Stimulated activated CD4-positive, alpha-beta T cell treated with anti-CD3 and anti-CD28 coated beads, Interleukin-4, amount 100 ng/mL, for 24 hours (primary cell): Measurements from ENCODE around the gene APH1A.
"Not testable (repeated sequence)": the region's sequence is repeated elsewhere in the genome, so short reads cannot be mapped to it uniquely, and the experiment has no call there.

Experiments used
- DNase-seq: peaks from one replicate; pipeline ENCODE4 v3.0.0-alpha.2; 2020

Gene APH1A

GRCh38 chr1:150268705-150269403, at the start of gene APH1A:
Gene APH1A, minus strand, starts transcription at chr1:150269016. Its CDS starts 206 bp downstream, at chr1:150268810.
- peak; percentile 96 for DNase-seq

DNA sequence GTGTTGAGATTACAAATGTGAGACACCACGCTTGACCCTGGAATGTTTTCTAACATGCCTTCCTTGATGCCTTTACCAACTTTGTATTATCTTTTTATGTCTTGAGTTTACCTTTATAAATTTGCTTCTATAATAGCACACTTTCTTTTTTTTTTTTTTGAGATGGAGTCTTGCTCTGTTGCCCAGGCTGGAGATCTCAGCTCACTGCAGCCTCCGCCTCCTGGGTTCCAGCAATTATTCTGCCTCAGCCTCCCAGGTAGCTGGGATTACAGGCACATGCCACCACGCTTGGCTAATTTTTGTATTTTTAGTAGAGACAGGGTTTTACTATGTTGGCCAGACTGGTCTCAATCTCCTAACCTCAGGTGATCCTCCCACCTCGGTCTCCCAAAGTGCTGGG, 45.9 kb upstream of the APH1A start:
- DNase-seq, result not testable (repeated sequence)

- no peak for DNase-seq
Measured at GRCh38 chr1:150311762-150312161, 42.9 kb upstream of the APH1A start.

DNA sequence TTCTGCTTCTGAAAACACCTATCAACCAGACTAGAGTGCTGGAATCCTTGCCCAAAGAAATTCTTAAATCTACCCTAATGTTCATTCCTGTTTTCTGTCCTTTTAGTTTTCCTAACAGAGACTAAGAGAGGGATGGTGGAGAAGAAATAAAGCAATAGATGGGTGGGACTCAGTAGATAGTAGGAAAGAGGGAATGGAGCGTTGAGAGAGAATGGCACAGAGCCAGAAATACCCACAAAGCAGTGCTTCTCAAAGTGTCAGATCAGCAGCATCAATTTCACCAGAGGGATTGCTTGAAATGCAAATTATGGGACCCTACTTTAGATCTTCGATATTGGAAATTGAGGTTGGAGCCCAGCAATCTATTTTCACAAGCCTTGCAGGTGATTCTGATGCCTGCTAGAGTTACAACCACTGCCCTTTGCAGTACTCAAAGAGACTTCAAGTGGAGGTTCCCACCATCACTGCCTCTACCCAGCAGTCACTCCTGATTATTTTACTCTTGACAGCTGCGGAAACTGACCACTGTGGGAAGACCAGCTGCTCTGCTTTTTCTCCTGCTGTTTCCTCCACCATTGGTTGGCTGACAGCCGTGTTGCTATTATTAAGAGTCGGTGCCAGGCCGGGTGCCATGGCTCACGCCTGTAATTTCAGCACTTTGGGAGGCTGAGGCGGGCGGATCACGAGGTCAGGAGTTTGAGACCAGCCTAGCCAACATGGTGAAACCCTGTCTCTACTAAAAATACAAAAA, 41.1 kb upstream of the APH1A start:
- DNase-seq, result no peak

- not testable (repeated sequence) for DNase-seq
Measured at GRCh38 chr1:150308585-150308984, 39.8 kb upstream of the APH1A start.

- no peak for DNase-seq
Measured at GRCh38 chr1:150302902-150303301, 34.1 kb upstream of the APH1A start.

GRCh38 chr1:150302338-150302737, 33.5 kb upstream of the APH1A start:
- no peak for DNase-seq

GRCh38 chr1:150299716-150300115, 30.9 kb upstream of the APH1A start:
- no peak for DNase-seq

- no peak for DNase-seq
Measured at GRCh38 chr1:150295476-150295875, 26.7 kb upstream of the APH1A start.

- DNase-seq, result peak; percentile 91
Measured at GRCh38 chr1:150293433-150294253, 24.8 kb upstream of the APH1A start, which contains the start of gene MRPS21. Gene MRPS21, plus strand, starts transcription at chr1:150293861. Its CDS starts 506 bp downstream, at chr1:150294367.

GRCh38 chr1:150288822-150289221, 20.0 kb upstream of the APH1A start:
- DNase-seq, result no peak

DNA sequence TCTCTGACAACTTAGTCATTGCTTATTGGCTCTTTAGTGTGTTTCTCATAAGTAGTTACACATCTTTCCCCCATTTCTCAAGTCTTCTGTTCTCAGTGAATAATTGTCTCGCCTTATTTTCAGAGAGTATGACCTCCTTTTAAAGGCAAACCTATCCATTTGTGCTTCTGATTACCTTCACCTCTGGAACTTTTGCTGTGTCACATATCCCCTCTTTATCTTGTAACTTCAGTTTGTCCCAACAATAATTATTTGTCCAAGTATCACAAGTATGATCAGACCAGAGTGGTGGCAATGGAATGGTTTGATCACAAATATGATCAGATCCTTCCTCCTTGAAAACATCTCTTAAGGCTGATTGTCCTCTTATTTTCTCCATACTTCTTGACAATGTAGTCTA, 19.6 kb upstream of the APH1A start:
- DNase-seq, result no peak

DNA sequence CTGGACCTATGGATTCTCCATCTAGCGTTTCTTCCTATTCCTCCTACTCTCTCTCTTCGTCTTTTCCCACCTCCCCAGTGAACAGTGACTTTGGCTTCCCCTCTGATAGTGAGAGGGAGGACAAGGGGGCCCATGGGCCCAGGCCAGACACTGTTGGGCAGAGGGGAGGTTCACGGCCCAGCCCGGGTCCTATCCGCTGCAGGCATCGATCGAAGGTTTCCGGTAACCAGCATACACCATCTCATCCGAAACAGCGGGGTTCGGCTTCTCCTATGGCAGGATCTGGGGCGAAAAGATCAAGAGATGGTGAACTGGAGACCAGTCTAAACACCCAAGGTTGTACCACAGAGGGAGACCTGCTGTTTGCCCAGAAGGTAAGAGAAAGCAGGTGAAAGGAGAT, 14.4 kb upstream of the APH1A start:
- DNase-seq, result no peak

DNA sequence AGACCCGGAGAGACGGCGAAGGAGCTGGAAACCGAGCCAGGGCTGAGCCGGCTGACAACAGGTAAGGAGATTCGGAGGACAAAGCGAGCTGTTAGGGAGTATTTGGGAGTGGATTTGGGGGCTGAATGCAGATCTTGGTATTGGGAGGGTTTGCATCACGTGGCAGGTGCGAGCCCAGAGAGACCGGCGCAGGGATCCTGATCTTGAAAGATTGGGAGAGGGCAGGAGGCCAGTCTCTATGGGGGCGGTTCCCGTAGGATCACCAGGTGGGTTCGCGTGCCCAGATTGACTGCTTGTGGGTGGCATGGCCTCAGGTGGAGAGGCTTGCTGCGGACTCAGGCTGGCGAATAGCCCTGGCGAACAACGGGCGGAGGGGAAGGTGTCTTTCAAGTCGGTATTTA, 13.7 kb upstream of the APH1A start:
- no peak for DNase-seq

DNA sequence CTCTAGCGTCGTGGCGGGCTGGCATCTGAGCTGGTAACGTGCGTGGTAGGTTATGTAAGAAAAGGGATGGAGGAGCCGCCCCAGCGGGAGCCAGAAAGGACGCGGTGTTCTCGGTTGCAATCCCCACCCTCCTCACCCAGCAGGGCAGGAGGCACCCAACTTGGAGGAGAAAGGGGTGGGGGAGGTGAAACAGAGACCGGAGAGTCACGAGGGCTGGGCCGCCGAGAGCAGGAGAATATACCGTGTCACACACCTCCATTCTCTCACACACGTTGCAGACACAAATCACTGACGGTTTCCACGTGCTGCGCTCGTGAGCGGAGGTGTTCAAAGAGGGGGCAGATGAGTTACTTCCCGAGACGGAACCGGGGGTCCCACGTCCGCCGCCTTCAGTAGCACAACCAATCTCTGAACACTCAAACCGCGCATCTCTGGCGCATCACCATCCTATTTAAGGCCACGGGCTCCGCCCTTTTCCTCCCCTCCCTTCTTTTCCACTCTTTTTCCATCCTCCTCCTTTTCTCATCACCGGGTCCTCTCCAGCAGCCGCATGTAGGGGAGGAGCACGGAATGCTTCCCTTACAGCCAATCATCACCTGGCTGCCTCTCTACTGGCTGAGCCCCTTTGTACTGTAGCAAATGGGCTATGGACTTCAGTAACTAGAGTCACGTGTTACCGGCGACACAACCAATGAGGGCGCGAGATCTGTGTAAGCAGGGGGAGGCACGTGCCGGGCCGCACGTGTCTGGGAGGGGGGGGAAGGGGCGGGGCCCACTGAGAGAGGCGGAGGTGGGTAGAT, 13.1 kb upstream of the APH1A start, which contains the start of gene CIART:
CIART (plus strand) TSS at position 797 of the 800 bp plus-strand sequence. CDS start 714 bp downstream, outside the sequence.
- DNase-seq, result peak; percentile 79

DNA sequence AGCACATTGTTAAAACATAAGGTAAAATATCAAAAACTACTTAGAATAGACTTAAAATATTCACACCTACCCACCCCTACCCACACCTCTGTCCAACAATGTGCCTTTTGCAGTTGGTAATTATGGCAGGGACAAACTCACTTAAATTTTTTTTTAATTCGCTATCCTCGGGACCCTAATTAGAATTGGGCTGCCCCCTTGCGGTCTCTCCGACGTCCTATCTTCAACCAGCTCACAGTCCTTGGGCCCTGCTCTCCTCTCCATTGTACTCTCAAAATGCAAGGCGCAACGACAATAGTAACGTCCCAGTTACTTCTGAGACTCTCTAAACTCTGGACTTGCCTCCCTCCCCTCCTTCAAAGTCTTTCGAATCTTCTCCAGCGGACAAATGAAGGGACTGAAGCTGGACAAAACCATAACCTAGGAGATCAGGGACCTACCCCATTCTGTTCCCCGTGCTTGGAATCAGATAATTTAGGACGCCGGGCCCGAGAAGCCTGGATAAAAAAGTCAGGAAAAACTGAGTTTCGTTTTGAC, 12.5 kb upstream of the APH1A start:
- peak; percentile 63 for DNase-seq

GRCh38 chr1:150280138-150280707, 11.4 kb upstream of the APH1A start:
- no peak for DNase-seq

DNA sequence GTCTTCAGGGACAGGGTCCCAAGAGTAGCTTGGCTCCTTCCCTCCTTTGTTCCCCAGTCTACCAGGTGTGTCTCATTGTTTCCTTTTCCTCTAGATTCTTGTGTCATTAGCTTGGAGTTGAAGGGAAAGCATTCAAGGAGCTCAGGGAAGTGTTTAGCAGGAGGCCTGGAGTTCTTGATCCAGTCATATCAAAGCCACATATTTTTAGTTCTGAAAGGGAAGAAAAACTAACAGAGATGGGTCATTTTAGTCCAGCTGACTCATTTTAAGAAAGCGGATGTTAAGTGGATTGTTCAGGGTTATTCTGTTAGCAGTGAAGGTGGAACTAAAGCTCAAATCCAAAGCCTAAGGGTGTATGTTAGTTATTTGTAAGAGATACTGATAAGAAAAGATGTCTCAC, 4.5 kb upstream of the APH1A start:
- DNase-seq, result no peak

DNA sequence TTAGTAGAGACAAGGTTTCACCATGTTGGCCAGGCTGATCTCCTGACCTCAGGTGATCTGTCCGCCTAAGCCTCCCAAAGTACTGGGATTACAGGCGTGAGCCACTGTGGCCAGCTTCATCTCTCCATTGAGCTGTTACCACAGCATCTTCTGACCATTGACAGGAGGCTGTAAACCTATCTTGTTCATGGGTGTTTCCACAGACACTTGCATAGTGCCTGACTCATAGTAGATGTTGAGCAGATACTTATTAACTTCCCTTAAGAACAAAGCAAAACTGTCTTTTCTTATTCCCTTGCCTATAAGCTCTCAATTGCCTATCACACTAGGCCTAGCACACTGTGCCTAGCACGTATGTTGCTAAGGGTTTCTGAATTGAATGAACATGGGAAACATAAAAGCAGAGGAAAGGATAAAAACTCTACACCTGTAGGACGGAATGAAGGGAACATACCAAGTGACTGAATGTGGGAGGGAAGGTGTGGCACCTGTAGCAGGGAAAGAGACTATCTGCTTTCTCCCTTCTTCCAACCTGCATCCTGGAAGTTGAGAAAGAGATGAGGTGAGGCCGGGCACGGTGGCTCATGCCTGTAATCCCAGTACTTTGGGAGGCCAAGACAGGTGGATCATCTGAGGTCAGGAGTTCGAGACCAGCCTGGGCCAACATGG, 2.6 kb upstream of the APH1A start:
- DNase-seq, result no peak

GRCh38 chr1:150269451-150269850, 635 bp upstream of the APH1A start:
- no peak for DNase-seq

DNA sequence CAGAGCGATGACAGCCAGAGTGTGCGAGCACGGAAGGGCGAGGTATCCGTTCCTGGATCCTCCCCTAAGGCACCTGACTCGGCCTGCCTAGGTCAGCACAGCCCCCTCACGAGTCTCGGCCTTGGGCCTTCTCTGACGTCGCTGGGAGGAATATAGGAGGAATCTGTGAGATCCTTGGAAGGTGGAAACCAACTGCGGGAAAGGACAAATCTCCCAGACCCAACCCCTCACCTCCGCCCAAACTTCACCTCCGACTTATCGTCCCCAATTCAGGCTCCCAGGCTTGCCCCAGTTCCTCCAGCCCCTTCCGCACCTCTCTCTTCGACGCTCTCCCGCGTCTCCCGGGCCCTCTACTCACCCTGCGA, 494 bp downstream of the APH1A start:
- peak; percentile 35 for DNase-seq
